HG03135 (cell line): ENCODE measurements around the gene LMCD1.

ENCODE experiments used
- ATAC-seq: cut with Tn5 transposase; IDR thresholded peaks from one replicate; pipeline ENCODE4 v1.9.1; 2021; ENCODE audit warnings: mild to moderate bottlenecking, moderate library complexity; ENCODE audit not compliant: unreplicated experiment

Gene LMCD1

GRCh38 chr3:8501371-8502131 lies at the start of gene LMCD1:
TSS of gene LMCD1 (plus strand) at chr3:8501823. CDS start at chr3:8501939, 116 bp downstream.
- peak; percentile 96 for ATAC-seq

DNA sequence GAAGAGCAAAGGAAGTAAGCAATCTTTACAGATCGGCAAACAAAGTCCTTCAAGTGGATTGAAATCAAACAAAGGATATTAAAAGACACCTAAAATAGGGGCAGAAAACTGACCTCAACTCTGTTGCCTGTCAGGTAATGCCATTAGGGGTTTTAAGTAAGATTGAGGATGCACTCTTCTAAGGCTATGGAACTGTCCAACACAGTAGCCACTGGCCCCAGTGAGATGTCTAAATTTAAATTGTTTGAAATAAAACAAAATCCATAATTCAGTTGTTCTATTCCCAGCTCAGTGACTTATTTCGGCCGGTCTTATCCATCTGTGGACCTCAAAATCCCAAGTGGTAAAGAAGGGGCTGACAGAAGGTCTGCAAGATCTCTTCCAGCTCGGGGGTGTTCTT lies 49.5 kb upstream of the LMCD1 start:
- no peak for ATAC-seq

DNA sequence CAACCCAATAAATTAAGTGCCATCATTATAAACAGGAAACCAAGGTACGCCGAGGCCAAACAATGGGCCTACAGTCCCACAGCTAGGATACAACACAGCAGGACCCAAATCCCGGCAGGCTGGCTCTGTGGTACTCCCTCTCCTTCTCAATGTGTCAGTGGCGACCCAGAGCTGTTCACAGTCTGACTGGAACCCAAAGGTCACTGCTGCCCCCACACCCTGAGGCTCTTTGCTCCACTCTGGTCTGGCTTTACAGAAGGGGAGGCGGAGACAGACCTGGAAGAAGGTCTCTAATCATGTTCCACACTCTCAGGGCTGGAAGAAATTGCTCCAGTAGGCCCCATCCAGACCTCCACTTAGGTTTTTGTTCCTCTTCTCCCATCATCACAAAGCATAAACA lies 48.5 kb upstream of the LMCD1 start:
- ATAC-seq, result no peak

DNA sequence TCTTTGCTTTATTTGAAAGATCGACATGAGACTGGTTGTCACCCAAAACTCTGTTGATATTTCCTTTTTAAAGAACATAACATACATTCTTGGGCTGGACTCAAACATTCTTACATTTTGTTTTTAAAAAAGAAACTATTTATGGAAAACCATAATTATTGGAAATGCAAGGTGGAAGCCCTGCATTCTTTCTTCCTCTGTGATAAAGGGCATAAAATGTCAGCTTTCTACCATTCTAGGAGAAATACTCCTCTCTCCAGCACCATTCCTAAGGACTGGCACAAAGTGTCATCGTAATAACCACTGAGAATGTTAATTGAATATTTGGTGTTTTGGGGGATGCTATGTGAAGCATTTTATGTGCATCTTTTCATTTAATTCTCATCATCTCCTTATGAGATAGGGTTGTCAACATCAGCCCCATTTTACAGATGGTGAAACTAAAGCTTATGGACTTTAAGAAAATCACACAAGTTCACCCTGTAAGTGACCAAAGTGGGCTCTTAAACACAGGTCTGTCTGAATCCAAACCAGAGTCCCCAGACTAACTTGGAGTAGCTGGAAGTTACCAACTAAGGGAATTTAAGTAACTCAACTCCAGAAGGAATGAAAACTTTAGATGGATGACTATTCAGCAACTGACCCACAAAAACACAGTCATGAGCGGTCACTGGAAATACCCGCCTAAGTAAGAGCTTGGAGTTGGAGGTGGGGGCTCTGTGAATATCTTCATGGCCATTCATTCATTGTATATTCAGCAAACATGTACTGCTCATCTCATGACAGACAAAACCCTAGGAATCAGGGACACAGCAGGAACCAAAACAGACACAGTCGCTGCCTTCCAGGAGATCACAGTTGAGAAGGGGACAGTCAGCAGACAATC lies 45.9 kb upstream of the LMCD1 start:
- ATAC-seq, result no peak

DNA sequence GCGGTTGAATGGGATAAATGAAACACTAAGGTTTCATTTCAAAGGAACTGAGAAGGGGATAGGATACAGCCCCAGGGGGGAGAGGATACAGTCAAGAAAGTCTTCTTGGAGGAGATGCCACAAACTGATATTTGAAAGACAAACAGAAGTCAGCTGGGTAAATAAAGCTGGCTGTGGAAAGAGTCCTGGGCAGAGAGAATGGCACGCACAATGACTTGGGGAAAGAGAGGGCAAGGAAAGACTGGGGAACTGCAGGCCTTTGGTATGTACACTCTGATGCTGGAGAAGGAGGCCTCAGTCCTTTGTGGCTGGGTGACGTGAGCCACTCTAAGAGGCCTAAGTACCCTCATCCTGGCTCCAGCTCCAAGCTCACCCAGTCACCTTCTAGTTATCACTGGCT lies 45.2 kb upstream of the LMCD1 start:
- ATAC-seq, result no peak

- no peak for ATAC-seq
Observed at GRCh38 chr3:8457039-8457438, 44.6 kb upstream of the LMCD1 start.

- ATAC-seq, result no peak
Observed at GRCh38 chr3:8458238-8458661, 43.4 kb upstream of the LMCD1 start.

GRCh38 chr3:8458711-8459110 lies 42.9 kb upstream of the LMCD1 start:
- ATAC-seq, result no peak

GRCh38 chr3:8460050-8460708 lies 41.4 kb upstream of the LMCD1 start:
- ATAC-seq, result no peak

DNA sequence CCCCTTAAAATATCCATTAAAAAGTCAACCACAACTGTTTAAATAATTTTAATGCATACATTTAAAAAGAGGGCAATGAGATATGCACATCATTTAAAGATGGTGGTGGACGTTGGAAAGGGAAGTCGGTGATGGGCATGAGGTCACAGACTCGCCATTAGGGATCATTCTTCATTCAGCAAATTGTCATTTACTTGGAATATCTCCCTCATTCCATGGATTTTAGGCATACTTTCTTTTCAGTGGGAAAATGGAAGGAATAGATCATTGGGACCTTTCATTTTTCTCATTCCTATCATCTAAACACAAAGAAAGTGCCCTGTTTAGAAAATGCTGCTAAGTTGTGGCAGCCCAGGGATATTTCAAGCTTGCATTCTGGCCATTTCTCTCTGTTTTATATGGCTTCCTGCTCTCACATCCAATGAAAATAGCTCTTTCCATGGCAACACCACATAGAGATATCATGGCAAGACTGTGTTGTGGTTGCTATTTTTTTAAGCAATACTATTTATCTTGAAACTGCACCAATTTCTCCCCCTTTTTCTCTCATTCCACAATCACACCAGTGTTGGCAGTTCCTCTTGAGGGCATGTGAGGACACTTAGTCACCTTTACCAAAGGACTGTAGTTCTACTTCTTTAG lies 40.7 kb upstream of the LMCD1 start:
- ATAC-seq, result no peak

DNA sequence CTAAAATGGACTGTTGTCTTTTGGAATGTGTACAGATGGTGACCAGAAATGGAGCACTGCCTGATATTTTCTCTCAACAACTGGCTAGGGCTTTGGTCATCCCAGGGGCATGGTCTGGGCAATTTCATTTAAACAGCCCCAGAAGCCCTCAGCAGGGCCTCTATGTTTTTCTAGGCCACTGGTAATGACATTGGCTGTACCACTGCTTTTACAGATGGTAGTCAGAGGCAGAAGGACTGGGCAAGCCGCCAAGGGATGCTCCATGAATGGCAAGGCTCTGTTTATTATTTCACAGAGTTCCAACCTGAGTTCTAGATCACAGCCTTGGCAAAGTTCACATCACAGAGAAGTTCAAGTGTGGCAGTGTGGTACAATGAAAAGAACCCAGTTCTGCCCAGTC lies 37.0 kb upstream of the LMCD1 start:
- ATAC-seq, result no peak

DNA sequence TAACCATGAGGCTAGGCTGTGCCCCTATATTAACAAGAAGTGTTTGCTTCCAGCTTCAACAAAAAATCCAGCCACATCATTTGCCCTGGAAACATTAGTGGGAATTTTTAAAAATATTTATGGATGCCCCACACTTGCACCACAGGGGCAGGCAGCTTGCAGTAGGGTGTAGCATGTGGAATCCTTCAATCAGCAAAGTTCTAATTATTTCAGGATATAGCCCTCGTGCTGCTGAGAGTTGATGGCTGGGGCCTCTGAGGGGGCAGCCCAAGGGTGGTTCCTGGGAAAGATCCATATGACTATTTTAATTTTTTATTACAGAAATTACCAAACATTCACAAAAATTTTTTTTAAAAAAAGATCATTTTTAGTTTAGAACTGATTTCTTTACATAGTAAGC lies 35.1 kb upstream of the LMCD1 start:
- ATAC-seq, result no peak

DNA sequence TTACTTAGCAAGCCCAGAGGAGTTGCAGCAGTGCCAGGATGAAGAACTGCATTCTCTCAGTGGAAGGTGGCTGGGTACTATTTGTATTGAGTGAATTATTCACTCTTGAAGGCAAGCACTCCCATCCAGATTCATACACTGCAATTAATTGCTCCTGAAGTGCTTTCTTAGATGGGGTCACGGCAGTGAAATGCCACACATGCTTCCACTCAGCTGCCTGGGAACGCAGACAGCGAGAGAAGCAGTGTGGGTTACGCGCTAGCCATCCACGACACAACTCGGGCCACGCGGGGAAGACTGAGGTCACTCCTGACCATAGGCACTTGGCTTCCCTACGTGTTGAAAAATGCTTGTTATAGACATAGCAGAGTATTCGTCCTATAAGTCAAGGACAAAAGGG lies 30.8 kb upstream of the LMCD1 start:
- ATAC-seq, result no peak

- ATAC-seq, result no peak
Observed at GRCh38 chr3:8472549-8472948, 29.1 kb upstream of the LMCD1 start.

- no peak for ATAC-seq
Observed at GRCh38 chr3:8473029-8473428, 28.6 kb upstream of the LMCD1 start.

DNA sequence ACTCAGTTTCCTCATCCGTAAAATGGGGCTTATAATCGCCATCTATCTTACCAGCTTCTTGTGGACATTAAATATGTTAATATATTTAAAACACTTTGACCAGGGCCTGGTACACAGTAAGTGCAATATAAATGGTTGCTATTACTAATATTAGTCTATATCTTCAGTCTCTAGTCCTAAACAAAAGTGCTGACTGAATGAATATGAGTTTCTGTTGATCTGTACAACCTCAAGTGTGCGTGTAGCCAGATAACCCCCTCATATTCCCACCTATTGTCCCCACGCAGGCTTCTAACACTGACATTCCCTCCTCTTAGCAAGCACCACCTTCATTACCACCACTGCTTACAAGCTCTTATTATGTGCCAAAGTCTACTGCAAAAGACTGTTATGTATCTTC lies 27.6 kb upstream of the LMCD1 start:
- ATAC-seq, result no peak

- ATAC-seq, result no peak
Observed at GRCh38 chr3:8474991-8475390, 26.6 kb upstream of the LMCD1 start.

- no peak for ATAC-seq
Observed at GRCh38 chr3:8480699-8481098, 20.9 kb upstream of the LMCD1 start.

DNA sequence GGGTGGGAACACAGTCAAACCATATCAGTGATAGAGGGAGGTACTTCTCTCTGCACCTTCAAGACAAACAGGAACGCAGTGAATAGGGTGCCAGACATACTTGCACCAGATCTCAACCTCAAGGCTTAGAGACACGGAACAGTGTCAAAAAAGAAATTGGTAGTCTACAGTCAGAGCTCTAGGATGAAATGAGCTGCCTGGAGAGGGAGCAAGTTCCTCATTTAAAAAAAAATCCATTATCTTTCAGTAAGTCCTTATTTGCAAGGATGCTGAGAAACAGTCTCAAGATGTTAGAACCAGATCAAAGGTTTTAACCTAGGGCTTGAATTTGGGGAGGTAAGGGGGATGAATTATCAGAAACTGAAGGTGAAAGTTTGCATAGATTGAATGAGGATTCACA lies 20.2 kb upstream of the LMCD1 start:
- no peak for ATAC-seq

DNA sequence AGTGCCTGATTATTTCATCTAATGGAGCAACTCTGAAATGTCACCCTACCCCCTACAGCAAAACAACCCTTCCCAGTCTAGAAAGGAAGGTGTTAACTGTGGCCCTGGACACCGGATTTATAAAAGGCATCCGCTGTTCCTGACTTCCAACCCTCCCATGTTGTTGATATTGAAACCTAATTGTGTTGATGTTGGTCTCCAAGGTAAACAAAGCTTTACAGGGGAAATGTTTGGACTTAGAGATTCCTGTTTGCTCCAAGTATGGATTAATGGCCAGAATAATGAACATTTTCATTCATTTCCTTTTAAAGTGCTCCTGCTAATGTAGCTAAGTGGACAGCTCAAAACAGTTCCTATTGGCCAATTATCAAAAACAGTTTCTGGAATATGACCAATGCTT lies 19.4 kb upstream of the LMCD1 start:
- no peak for ATAC-seq
